GM21381 (cell line): ENCODE data around the gene CENPA.
A peak's percentile ranks its signal among the peaks of the same experiment; 100 is the strongest.
"Not testable (repeated sequence)": the region's sequence is repeated elsewhere in the genome, so short reads cannot be mapped to it uniquely, and the experiment has no call there.

ENCODE experiments used
- ATAC-seq: cut with Tn5 transposase; IDR thresholded peaks from one replicate; pipeline ENCODE4 v1.9.1; 2021; ENCODE audit warnings: mild to moderate bottlenecking, moderate library complexity; ENCODE audit not compliant: unreplicated experiment

Gene CENPA

GRCh38 chr2:26786207-26787028, 562 bp downstream of the CENPA start:
- peak; percentile 24 for ATAC-seq

- ATAC-seq: no peak
Measured at GRCh38 chr2:26792720-26793119, 6.9 kb downstream of the CENPA start.

GRCh38 chr2:26793518-26793917, 7.7 kb downstream of the CENPA start:
- ATAC-seq: no peak

GRCh38 chr2:26795135-26795534, 9.3 kb downstream of the CENPA start:
- not testable (repeated sequence) for ATAC-seq

- ATAC-seq: no peak
Measured at GRCh38 chr2:26801328-26801727, 15.5 kb downstream of the CENPA start.

- ATAC-seq: no peak
Measured at GRCh38 chr2:26801796-26802195, 15.9 kb downstream of the CENPA start.

- no peak for ATAC-seq
Measured at GRCh38 chr2:26805241-26805676, 19.4 kb downstream of the CENPA start.

- ATAC-seq: no peak
Measured at GRCh38 chr2:26807788-26808460, 22.1 kb downstream of the CENPA start.

GRCh38 chr2:26809211-26809610, 23.4 kb downstream of the CENPA start:
- ATAC-seq: no peak

GRCh38 chr2:26809876-26810577, 24.2 kb downstream of the CENPA start:
- ATAC-seq: no peak

GRCh38 chr2:26811261-26811660, 25.4 kb downstream of the CENPA start:
- ATAC-seq: no peak

- no peak for ATAC-seq
Measured at GRCh38 chr2:26811791-26812694, 26.2 kb downstream of the CENPA start.

- ATAC-seq: no peak
Measured at GRCh38 chr2:26812731-26813130, 26.9 kb downstream of the CENPA start.

- not testable (repeated sequence) for ATAC-seq
Measured at GRCh38 chr2:26814072-26814765, 28.4 kb downstream of the CENPA start.

GRCh38 chr2:26816893-26817292, 31.0 kb downstream of the CENPA start:
- ATAC-seq: no peak

GRCh38 chr2:26818255-26818654, 32.4 kb downstream of the CENPA start:
- no peak for ATAC-seq

GRCh38 chr2:26818972-26819371, 33.1 kb downstream of the CENPA start:
- ATAC-seq: no peak

GRCh38 chr2:26820932-26821331, 35.1 kb downstream of the CENPA start:
- no peak for ATAC-seq

- ATAC-seq: no peak
Measured at GRCh38 chr2:26822877-26823276, 37.0 kb downstream of the CENPA start.
